ENCODE data around the gene GNG12.

DNA sequence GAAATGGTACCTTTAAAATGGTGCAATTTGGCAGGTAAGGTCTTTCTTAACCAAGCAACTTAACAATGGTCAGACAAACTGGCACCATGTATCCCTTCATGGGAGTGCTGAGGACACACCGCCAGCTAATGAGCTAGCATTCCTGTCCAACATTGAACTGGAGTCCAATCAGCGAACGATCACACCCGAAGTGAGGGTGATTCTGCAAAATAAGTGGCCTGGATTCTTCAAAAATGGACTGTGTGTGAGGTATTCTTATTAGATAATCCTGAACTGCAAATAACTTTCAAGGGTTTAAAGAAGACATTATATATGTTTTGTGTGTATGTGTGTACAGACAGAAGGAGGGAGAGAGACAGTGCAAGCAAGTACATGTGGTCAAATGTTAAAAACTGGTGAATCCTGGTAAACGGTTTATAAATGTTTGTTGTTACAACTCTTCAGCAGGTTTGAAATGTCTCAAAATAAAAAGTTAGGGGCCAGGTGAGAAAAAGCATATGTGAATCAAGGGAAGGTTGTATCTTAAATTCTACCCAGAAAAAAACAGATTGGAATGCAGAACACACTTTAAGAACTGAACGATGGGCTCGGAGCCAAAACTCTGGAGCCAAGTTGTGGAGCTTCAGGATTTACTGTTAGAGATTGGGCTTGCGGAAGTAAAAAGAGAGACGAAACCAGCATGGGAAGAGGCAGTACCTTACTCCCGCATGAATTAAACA is 127.4 kb downstream of the GNG12 start:
- TF ChIP-seq, protein P1, sequence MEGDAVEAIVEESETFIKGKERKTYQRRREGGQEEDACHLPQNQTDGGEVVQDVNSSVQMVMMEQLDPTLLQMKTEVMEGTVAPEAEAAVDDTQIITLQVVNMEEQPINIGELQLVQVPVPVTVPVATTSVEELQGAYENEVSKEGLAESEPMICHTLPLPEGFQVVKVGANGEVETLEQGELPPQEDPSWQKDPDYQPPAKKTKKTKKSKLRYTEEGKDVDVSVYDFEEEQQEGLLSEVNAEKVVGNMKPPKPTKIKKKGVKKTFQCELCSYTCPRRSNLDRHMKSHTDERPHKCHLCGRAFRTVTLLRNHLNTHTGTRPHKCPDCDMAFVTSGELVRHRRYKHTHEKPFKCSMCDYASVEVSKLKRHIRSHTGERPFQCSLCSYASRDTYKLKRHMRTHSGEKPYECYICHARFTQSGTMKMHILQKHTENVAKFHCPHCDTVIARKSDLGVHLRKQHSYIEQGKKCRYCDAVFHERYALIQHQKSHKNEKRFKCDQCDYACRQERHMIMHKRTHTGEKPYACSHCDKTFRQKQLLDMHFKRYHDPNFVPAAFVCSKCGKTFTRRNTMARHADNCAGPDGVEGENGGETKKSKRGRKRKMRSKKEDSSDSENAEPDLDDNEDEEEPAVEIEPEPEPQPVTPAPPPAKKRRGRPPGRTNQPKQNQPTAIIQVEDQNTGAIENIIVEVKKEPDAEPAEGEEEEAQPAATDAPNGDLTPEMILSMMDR (IDR thresholded peaks at IDR 0.05; ENCODE audit: extremely low read depth in 1 of 2, insufficient read depth in 1 of 2, low read depth in 1 of 2, low read length in 2 of 2): no peak
- no peak for TF ChIP-seq POLR2AphosphoS5 (IDR thresholded peaks at IDR 0.05; ENCODE audit: insufficient read depth, low read depth, low read length)
- TF ChIP-seq, protein P2, sequence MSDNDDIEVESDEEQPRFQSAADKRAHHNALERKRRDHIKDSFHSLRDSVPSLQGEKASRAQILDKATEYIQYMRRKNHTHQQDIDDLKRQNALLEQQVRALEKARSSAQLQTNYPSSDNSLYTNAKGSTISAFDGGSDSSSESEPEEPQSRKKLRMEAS (IDR thresholded peaks at IDR 0.05; ENCODE audit: insufficient read depth, insufficient read length): no peak
- TF ChIP-seq EZH2 (IDR thresholded peaks at IDR 0.05; ENCODE audit: borderline replicate concordance, low read depth, low read length, severe bottlenecking): no peak
- no peak for TF ChIP-seq POLR2A (IDR thresholded peaks at IDR 0.05; ENCODE audit: low read depth, low read length)
- no peak for TF ChIP-seq GATA2 (IDR thresholded peaks at IDR 0.05; ENCODE audit: insufficient read depth, insufficient read length, low read depth, low read length)
- TF ChIP-seq JUN (IDR thresholded peaks at IDR 0.05; ENCODE audit: borderline replicate concordance, insufficient read depth, insufficient read length, low read depth): no peak
